GM12874 (cell line): ENCODE data around the gene XPO6.

Source experiments
- TF ChIP-seq, protein P1 (sequence below): IDR thresholded peaks from 2 replicates; pipeline ENCODE4 v1.5.1; 2011; ENCODE audit warnings: low read depth, mild to moderate bottlenecking, control low read depth, low read length, moderate library complexity; ENCODE audit not compliant: insufficient read depth

XPO6 gene

DNA sequence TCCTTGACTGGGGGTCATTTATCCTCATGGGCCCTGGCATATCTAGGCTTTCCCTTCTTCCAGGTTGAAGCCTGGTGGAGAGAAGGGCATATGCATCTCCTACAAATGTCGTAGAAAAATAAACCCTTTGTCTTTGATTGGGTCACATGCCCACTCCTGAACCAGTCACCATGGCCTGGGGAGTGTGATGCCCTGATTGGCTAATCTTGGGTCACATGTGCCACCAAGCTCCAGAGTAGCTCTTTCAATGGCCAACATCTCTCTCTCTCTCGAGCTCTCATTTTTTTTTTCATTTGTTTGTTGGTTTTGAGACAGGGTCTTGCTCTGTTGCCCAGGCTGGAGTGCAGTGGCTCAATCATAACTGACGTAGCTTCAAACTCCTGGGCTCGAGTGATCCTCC lies 5.6 kb upstream of the XPO6 start:
- TF ChIP-seq, protein P1, sequence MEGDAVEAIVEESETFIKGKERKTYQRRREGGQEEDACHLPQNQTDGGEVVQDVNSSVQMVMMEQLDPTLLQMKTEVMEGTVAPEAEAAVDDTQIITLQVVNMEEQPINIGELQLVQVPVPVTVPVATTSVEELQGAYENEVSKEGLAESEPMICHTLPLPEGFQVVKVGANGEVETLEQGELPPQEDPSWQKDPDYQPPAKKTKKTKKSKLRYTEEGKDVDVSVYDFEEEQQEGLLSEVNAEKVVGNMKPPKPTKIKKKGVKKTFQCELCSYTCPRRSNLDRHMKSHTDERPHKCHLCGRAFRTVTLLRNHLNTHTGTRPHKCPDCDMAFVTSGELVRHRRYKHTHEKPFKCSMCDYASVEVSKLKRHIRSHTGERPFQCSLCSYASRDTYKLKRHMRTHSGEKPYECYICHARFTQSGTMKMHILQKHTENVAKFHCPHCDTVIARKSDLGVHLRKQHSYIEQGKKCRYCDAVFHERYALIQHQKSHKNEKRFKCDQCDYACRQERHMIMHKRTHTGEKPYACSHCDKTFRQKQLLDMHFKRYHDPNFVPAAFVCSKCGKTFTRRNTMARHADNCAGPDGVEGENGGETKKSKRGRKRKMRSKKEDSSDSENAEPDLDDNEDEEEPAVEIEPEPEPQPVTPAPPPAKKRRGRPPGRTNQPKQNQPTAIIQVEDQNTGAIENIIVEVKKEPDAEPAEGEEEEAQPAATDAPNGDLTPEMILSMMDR: no peak

DNA sequence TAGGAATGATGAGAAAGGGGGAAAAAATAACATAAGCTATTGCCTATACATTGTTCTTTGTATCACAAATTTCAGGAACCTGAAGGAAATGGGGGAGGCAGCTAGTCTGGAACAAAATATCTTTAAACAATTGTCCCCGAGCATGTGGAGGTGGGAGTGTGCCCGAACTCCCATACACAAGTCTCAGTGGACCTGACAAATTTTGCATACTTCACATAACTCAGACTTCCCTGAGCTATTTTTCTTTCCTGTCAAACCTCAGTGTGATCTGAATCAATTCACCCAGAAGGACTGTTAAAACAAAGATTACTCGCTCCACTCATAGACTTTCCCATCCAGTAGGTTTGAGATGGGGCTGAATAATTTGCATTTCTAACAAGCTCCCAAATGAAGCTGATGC lies 1.6 kb upstream of the XPO6 start:
- TF ChIP-seq, protein P1: no peak

DNA sequence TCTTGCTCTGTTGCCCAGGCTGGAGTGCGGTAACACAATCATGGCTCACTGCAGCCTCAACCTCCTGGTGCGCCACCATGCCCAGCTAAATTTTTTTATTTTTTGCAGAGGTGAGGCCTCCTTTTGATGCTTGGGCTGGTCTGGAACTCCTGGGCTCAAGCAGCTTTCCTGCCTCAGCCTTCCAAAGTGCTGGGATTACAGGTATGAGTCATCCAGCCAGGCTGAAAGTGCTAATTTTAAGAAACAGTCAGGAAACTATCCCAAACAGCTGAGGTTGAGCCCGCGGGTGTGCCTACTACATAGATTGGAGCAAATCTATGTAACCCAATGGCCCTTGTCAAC lies 738 bp upstream of the XPO6 start:
- TF ChIP-seq, protein P1: no peak

DNA sequence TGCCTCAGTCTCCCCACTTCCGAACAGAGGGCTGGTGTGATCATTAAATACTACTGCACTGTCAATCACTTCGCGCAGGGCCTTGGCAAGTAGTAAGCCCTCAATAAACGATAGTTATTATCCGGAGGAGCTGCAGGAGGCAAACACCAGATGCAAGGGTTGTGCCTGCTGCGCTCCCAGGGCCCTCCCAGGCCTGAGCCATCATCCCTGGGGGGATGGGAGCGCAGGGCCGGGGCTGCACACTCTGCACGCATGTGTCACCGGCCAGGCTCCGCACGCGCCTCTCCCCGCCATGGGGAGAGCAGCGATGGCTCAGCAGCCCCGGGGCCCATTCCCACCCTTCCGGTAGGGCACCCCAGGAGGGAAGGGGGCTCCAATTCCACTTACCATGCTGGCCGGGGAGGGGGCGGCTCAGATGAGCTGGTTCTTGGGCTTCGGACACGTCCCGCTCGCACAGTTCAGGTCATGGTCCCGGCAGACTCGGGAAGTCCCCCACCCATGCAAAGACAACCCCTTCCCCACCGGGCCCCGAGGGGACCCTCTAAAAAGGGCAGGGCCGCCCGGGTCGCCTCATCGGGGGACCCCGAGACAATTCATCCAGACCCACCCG lies 681 bp downstream of the XPO6 start:
- TF ChIP-seq, protein P1: no peak

DNA sequence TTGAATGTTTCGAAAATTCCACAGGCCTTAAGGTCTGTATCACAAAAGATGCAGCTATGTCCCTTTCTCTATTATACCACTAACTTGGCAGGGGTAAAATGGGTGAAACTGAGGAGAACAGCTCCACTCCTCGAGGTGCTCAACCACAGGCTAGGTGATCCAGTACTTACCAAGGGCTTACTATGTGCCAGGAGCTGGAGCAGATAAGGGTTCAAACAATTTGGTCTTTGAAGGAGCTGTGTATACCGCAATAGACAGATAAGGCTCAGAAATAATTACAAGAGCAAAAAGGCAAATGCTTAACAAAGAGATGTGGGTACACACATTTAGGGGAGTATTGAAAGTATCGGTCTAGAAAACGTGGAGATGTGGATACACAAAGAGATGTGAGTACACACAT lies 1.5 kb downstream of the XPO6 start:
- TF ChIP-seq, protein P1: no peak

DNA sequence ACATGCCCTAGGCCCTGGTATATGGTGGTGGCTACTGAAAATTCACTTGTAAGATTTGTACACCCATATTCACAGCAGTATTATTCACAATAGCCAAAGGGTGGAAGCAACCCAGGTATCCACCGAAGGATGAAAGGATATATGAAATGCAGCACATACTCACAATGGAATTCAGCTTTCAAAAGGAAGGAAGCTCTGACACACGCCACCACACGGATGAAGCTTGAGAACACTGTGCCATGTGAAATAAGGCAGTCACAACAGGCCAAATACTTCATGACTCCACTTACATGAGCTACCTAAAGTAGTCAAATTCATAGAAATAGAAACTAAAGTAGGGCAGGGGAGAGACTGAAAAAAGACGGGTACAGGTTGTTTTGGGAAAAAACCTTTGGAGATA lies 2.9 kb downstream of the XPO6 start:
- TF ChIP-seq, protein P1: no peak

DNA sequence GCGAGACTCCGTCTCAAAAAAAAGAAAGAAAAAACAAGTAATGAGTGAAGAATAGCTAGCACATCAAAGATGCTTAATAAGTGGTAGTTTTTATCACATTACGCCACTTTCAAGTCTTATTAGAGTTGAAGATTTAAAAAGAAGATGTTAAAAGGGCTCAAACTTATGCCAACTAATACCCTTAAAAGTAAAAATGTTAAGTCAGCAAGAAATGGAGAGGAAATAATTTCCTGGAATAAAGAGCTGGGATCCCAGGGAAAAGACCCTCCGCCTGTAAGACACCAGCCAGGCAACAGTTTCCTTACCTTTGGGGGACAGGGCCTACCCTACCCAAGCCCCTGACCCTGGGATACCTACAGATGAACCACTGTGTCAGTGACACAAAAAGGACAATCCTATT lies 3.6 kb downstream of the XPO6 start:
- TF ChIP-seq, protein P1: no peak

DNA sequence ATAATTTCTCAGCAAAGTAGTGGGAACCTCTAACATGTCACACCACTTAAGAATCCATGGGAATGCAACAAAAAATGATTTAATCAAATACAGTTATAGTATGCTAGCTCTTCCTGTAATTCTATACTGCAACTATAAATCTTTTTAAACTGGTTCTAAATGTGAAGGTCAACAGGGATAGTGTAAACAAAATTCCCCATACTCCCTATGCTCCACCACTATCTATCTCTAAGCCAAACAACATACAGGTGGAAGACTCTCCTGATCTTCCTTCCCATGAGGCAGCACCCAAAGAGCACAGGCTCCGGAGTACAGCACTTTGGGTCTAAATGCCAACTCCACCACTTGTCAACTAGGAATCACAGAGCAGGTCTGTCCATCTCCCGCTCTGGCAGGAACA lies 4.4 kb downstream of the XPO6 start:
- TF ChIP-seq, protein P1: no peak
